HepG2 (cell line): ENCODE results near the gene CDK13. TPM values are rescaled to one million over a fixed set of nuclear protein-coding genes. Genes with fewer than 3 reads are reported as not detected.

ENCODE experiments used
- ATAC-seq: fragments of 200-7000 bp; cut with Tn5 transposase; 3 replicates; pipeline ENCODE4 v1.9.1; 2020; ENCODE audit warnings: mild to moderate bottlenecking, moderate library complexity
- BruUV-seq: library from RNA; stranded (reverse); fragments of 400-500 nt; replicated peaks from 2 replicates; lab custom pipeline; 2021; lab: Mats Ljungman, UMichigan
- CTCF ChIA-PET: fragments of 300-600 bp; formaldehyde crosslinking; extraction: SDS; loops from one replicate; lab custom pipeline; 2021; ENCODE audit warnings: low total read pairs, inconsistent platforms, low intra/inter-chr PET ratio; lab: Yijun Ruan, JAX
- POLR2A ChIA-PET: fragments of 350-600 bp; sonication (Branson Sonifier 250); formaldehyde crosslinking; loops from one replicate; lab custom pipeline; 2020; ENCODE audit warnings: antibody characterized with exemption, inconsistent platforms; lab: Yijun Ruan, JAX
- DNase-seq: peaks from one replicate; pipeline ENCODE4 v3.0.0-alpha.2; 2015; ENCODE audit warnings: low spot score
- FAIRE-seq: peaks from 3 replicates; lab custom pipeline; 2011; peaks lifted over from hg19 to GRCh38; lab: Jason Lieb, UNC
- H2AFZ ChIP-seq: one replicate; pipeline ENCODE4 v1.6.1; 2011; ENCODE audit warnings: low read length, inconsistent platforms
- H3K27ac ChIP-seq: fragments of 300-600 bp; 3 replicates; pipeline ENCODE4 v1.8.0; 2011; ENCODE audit warnings: mixed run types, mild to moderate bottlenecking, mixed read lengths, low read length, inconsistent platforms; ENCODE audit not compliant: insufficient read depth; ENCODE audit errors: extremely low read length
- H3K27me3 ChIP-seq, 2 experiments: fragments of 200-600 bp in 1 of 2; 2 replicates in 1 of 2; 3 replicates in 1 of 2; pipeline versions ENCODE4 v1.6.0 to v1.8.0; 2011; ENCODE audit warnings: low read length in 2 of 2, mild to moderate bottlenecking in 2 of 2, moderate library complexity in 2 of 2, inconsistent platforms in 1 of 2; ENCODE audit not compliant: insufficient read depth in 2 of 2, control insufficient read depth in 1 of 2
- H3K36me3 ChIP-seq, 2 experiments: fragments of 200-600 bp in 1 of 2; replicated peaks in 1 of 2; 2 replicates in 1 of 2; 3 replicates in 1 of 2; pipeline versions ENCODE4 v1.5.1 to v1.8.0; 2011; ENCODE audit warnings: low read length in 2 of 2, inconsistent platforms in 1 of 2; ENCODE audit not compliant: insufficient read depth in 2 of 2, control insufficient read depth in 1 of 2
- H3K4me1 ChIP-seq: 2 replicates; pipeline ENCODE4 v1.5.1; 2012; ENCODE audit warnings: low read length, inconsistent platforms; ENCODE audit not compliant: insufficient read depth
- H3K4me2 ChIP-seq: 2 replicates; pipeline ENCODE4 v1.6.0; 2011; ENCODE audit warnings: low read depth, low read length, inconsistent platforms
- H3K4me3 ChIP-seq, 3 experiments: fragments of 200-600 bp in 1 of 3; sonication (generic), shearing (Covaris generic) in 1 of 3; replicated peaks in 1 of 3; 2 replicates each; pipeline ENCODE4 v1.5.1; 2011 to 2016; ENCODE audit warnings: low read length in 3 of 3, inconsistent platforms in 2 of 3, low read depth in 2 of 3, mild to moderate bottlenecking in 2 of 3, control low read depth in 1 of 3, mixed read lengths in 1 of 3; ENCODE audit not compliant: insufficient read depth in 1 of 3
- H3K79me2 ChIP-seq: one replicate; pipeline ENCODE4 v1.6.1; 2011; ENCODE audit warnings: low read length, inconsistent platforms; ENCODE audit not compliant: insufficient read depth
- H3K9ac ChIP-seq: 2 replicates; pipeline ENCODE4 v1.6.0; 2011; ENCODE audit warnings: mild to moderate bottlenecking, low read depth, low read length, inconsistent platforms; ENCODE audit not compliant: insufficient read depth
- H3K9me3 ChIP-seq: 2 replicates; pipeline ENCODE4 v1.5.1; 2012; ENCODE audit warnings: mild to moderate bottlenecking, low read length
- H4K20me1 ChIP-seq: 2 replicates; pipeline ENCODE4 v1.6.0; 2011; ENCODE audit warnings: inconsistent platforms, mild to moderate bottlenecking, low read length, moderate library complexity; ENCODE audit not compliant: insufficient read depth
- ATF7 ChIP-seq, 2 experiments: fragments of 450-650 bp in 1 of 2; sonication (generic) in 1 of 2; formaldehyde crosslinking in 1 of 2; IDR thresholded peaks; 2 replicates each; pipeline versions ENCODE4 v1.4.0 to v1.6.1; 2016 to 2020; ENCODE audit warnings: antibody characterized with exemption in 1 of 2, mild to moderate bottlenecking in 1 of 2, missing genetic modification reagents in 1 of 2
- GABPA ChIP-seq, 2 experiments: IDR thresholded peaks; 2 replicates each; pipeline ENCODE4 v1.6.1; 2011 to 2016; ENCODE audit warnings: low read depth in 2 of 2, low read length in 1 of 2, missing biosample characterization in 1 of 2, missing genetic modification characterization in 1 of 2
- GATAD1 ChIP-seq: IDR thresholded peaks from 2 replicates; pipeline ENCODE4 v1.6.1; 2016; ENCODE audit warnings: missing genetic modification reagents, missing compliant biosample characterization
- SP2 ChIP-seq: sonication (generic); formaldehyde crosslinking; IDR thresholded peaks from 2 replicates; pipeline ENCODE4 v1.5.1; 2020; ENCODE audit warnings: mild to moderate bottlenecking, missing genetic modification reagents
- U2AF2 ChIP-seq: fragments of 200-400 bp; formaldehyde crosslinking; IDR thresholded peaks from 2 replicates; pipeline ENCODE4 v1.6.1; 2017; ENCODE audit warnings: low read depth, mild to moderate bottlenecking, low read length
- ZFY ChIP-seq: sonication (generic); formaldehyde crosslinking; IDR thresholded peaks from 2 replicates; pipeline ENCODE4 v1.4.0; 2020; ENCODE audit warnings: missing genetic modification reagents
- ZNF747 ChIP-seq: sonication (generic); formaldehyde crosslinking; IDR thresholded peaks from 2 replicates; pipeline ENCODE4 v1.8.1; 2023; ENCODE audit warnings: missing genetic modification reagents, mild to moderate bottlenecking, borderline replicate concordance
- ZNF790 ChIP-seq: sonication (generic); formaldehyde crosslinking; IDR thresholded peaks from 2 replicates; pipeline ENCODE4 v1.8.0; 2022; ENCODE audit warnings: missing genetic modification reagents, mild to moderate bottlenecking, borderline replicate concordance
- WGBS: methylation state at CpG from one replicate; pipeline ENCODE4 v1.1.6; 2017; ENCODE audit warnings: low lambda C conversion rate; 5-methylcytosine and 5-hydroxymethylcytosine counted together
- in situ Hi-C: cut with HindIII; loops from 2 replicates; pipeline ENCODE4 v1.10.0; 2017; ENCODE audit warnings: low pct_unique_long_range_greater_than_20kb; ENCODE audit not compliant: extremely low pct_ligation_motif_present
- intact Hi-C: fragments of 100-400 bp; cut with micrococcal nuclease; formaldehyde crosslinking; loops from one replicate; pipeline ENCODE4 v1.10.0; 2022; ENCODE audit not compliant: unreplicated experiment
- polyA plus RNA-seq, 8 experiments: library from polyadenylated mRNA; depleted of rRNA in 3 of 8; stranded (reverse) in 7 of 8; unstranded in 1 of 8; fragments of >200 nt; fragmentation: Illumina TruSeq in 4 of 8; extraction: Trizol in 4 of 8; gene quantifications; 2 replicates each; pipeline versions ENCODE4 v1.2.1 to v1.2.3, GENCODE V29; 2011 to 2016; ENCODE audit warnings: low read depth in 4 of 8, missing spikeins in 1 of 8, mixed read lengths in 1 of 8; ENCODE audit not compliant: insufficient read depth in 1 of 8
- total RNA-seq, 5 experiments: library from RNA; depleted of rRNA; stranded (reverse); fragments of >200 nt; fragmentation: Illumina TruSeq; extraction: Trizol; gene quantifications; 2 replicates each; pipeline ENCODE4 v1.2.3, GENCODE V29; 2016; ENCODE audit warnings: low read depth in 1 of 5

Gene CDK13
- total and polyA plus RNA-seq, 2 of the 13 experiments (the other 11 are each of a cell fraction or from before 2014, with no cell fraction given), result 21.0 to 40.9 TPM

GRCh38 chr7:40092182-40092581, 142.1 kb downstream of the CDK13 start:
- POLR2A ChIA-PET, result no interaction called here
- in situ Hi-C loops (no loop called here), intact Hi-C loops (no loop called here)
- Histone ChIP-seq H3K9ac (no peak overlapping the region), H3K4me3 (no peak overlapping the region), H3K27ac (no peak overlapping the region), H4K20me1 (no peaks in the 10 kb centered on the region), H3K27me3 (no peaks in the 10 kb centered on the region), H3K4me1 (peaks cover 39% of the 10 kb centered on the region), H3K9me3 (no peaks in the 10 kb centered on the region), H2AFZ (no peak overlapping the region), H3K79me2 (no peaks in the 10 kb centered on the region), H3K36me3 (peaks cover 7 to 47% of the 10 kb centered on the region in 2 experiments), H3K4me2 (no peak overlapping the region)
- CTCF ChIA-PET, result no interaction called here
- DNase-seq (no peak), ATAC-seq (no peak), FAIRE-seq (no peak)
- TF ChIP-seq GABPA (IDR thresholded peaks at IDR 0.05; ENCODE audit: low read depth, low read length) (no peak), GABPA (CRISPR knock-in tag; IDR thresholded peaks at IDR 0.05; ENCODE audit: low read depth) (no peak), ZNF790 (no peak), ZNF747 (CRISPR knock-in tag) (no peak)
- BruUV-seq, result no TSS peak
- WGBS, result 95% methylated on average over 2 of the region's 2 CpGs

DNA sequence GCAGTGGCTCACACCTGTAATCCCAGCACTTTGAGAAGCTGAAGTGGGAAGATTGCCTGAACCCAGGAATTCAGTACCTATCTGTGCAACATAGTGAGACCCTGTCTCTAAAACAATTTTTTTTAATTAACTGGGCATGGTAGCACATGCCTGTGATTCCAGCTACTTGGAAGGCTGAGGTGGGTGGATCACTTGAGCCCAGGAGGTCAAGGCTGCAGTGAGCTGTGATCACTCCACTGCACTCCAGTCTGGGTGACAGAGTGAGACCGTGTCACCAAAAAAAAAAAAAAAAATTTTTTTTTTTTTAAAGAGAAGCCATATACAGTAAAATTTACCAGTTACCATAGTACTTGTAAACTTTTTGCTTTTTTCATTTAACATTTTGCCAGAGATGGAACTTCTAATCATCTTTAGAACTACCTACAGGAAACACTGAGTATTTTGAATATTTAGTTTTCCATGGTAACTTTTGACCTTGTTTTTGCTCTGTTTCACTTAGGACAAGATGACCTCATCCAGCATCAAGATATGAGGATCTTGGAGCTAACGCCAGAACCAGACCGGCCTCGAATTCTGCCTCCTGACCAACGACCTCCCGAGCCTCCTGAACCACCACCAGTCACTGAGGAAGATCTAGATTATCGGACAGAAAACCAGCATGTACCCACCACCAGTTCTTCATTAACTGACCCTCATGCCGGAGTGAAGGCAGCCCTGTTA, 143.7 kb downstream of the CDK13 start:
- H3K36me3 ChIP-seq, result peaks cover 7 to 40% of the 10 kb centered on the region in 2 experiments
- H3K9ac ChIP-seq, result no peak overlapping the region
- CTCF ChIA-PET, result no interaction called here
- H3K4me3 ChIP-seq, result no peak overlapping the region
- ATAC-seq (no peak), DNase-seq (no peak), FAIRE-seq (no peak)
- intact Hi-C loops, result no loop called here
- no peak overlapping the region for H3K27ac ChIP-seq
- in situ Hi-C loops, result no loop called here
- 88% methylated on average over 8 of the region's 8 CpGs for WGBS
- H3K27me3 ChIP-seq, result no peaks in the 10 kb centered on the region
- TF ChIP-seq SP2 (CRISPR knock-in tag) (no peak), ZFY (no peak), GATAD1 (CRISPR knock-in tag) (no peak), ATF7 (IDR thresholded peaks at IDR 0.05) (0 out of 2 replicates have a peak, but pooled peaks have one; percentile 10), ATF7 (CRISPR knock-in tag; IDR thresholded peaks at IDR 0.05) (no peak), U2AF2 (no peak)
- TF ChIP-seq, all 625 proteins: peak for 1
- H2AFZ ChIP-seq, result no peak overlapping the region
- no TSS peak for BruUV-seq
- no peaks in the 10 kb centered on the region for H3K79me2 ChIP-seq
- no peaks in the 10 kb centered on the region for H3K9me3 ChIP-seq
- no peak overlapping the region for H3K4me2 ChIP-seq
- peaks cover 54% of the 10 kb centered on the region for H3K4me1 ChIP-seq
- H4K20me1 ChIP-seq, result no peaks in the 10 kb centered on the region
- POLR2A ChIA-PET, result interaction anchor here (3.4 kb wide), 1 partner anchor 41 kb away, joined by 12 read pairs; the partner anchor contains the start of genes MPLKIP and SUGCT
